ENCODE measurements around the gene ATF5. TPM values are rescaled to one million over a fixed set of nuclear protein-coding genes. Genes with fewer than 3 reads are reported as not detected.
"Not testable (repeated sequence)": the region's sequence is repeated elsewhere in the genome, so short reads cannot be mapped to it uniquely, and the experiment has no call there.

Gene ATF5
- total RNA-seq, 6 experiments from 2014 or later: 475 to 1,724 (median 619) TPM

DNA sequence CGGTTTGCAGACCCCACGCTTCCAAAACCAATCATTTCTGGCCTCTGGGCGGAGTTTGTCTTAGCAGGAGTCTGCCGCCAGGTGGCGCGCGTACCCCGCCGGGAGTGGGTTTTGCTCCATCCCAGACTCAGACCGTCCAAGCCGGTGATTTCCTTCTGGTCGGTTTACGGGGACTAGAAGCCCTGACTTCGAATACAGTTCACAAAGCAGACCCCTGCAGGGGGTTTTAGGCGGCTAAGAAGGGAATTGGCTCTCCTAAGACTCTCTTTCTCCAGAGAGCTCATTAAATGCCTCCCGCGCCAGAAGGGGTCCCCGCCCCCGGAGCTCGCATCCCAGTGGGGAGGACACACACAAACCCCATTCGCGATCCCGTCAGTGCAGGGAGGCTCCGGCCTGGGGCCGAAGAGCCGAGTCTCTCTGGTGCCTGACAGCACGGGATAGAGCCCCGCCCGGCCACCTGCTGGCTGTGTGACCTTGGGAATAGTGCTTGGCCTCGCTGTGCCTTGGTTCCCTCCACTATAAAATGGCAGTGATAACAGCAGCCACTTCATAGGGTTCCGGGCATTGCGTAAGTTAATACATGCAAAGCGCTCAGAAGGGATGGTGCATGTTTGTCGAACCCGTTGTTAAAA lies 8.9 kb downstream of the ATF5 start:
- Histone ChIP-seq H3K36me3 (peaks cover 0 to 6% (median 2%) of the 10 kb centered on the region in 4 donors), H3K27me3 (no peaks in the 10 kb centered on the region), H3K27ac (no peak overlapping the region), H3K4me1 (peaks cover 0 to 11% (median 0%) of the 10 kb centered on the region in 4 donors), H3K9me3 (no peaks in the 10 kb centered on the region), H3K4me3 (no peak overlapping the region)
- TF ChIP-seq, protein P1, sequence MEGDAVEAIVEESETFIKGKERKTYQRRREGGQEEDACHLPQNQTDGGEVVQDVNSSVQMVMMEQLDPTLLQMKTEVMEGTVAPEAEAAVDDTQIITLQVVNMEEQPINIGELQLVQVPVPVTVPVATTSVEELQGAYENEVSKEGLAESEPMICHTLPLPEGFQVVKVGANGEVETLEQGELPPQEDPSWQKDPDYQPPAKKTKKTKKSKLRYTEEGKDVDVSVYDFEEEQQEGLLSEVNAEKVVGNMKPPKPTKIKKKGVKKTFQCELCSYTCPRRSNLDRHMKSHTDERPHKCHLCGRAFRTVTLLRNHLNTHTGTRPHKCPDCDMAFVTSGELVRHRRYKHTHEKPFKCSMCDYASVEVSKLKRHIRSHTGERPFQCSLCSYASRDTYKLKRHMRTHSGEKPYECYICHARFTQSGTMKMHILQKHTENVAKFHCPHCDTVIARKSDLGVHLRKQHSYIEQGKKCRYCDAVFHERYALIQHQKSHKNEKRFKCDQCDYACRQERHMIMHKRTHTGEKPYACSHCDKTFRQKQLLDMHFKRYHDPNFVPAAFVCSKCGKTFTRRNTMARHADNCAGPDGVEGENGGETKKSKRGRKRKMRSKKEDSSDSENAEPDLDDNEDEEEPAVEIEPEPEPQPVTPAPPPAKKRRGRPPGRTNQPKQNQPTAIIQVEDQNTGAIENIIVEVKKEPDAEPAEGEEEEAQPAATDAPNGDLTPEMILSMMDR (IDR thresholded peaks at IDR 0.05): peak; percentile 94 to 97 (median 96)
- no peak for TF ChIP-seq POLR2A (IDR thresholded peaks at IDR 0.05)
- WGBS (ENCODE audit: insufficient coverage, low coverage, low lambda C conversion rate, missing lambda C conversion rate): 0% methylated on average over 9 of the region's 35 CpGs
- peak; percentile 82 to 83 (median 82) for DNase-seq
- intact Hi-C loops (cut with DNase I): no loop called here
- ATAC-seq: peak; percentile 51 to 84 (median 68)

DNA sequence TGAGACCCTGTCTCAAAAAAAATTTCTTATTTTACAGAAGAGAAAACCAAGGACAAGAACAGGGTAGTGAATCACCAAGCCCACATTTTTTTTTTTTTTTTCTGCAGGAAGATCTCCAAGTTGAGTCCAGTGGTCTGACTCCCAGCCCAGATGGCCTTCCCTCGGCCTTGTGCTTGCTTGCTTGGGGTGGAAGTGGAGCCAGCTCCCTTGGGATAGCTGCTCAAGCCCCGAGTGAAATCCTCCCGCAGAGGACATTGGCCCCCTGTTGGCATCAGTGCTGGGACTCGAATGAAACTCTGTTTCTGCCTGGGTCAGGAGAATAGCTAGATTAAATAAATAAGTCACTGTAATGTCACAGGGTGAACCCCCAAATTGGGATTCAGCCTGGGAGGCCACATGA lies 9.7 kb downstream of the ATF5 start:
- intact Hi-C loops (cut with DNase I): no loop called here
- Histone ChIP-seq H3K27me3 (no peaks in the 10 kb centered on the region), H3K27ac (no peak overlapping the region), H3K9me3 (no peaks in the 10 kb centered on the region), H3K4me1 (peaks cover 0 to 7% (median 0%) of the 10 kb centered on the region in 4 donors), H3K4me3 (no peak overlapping the region), H3K36me3 (no peaks in the 10 kb centered on the region)
- TF ChIP-seq, protein P1 (IDR thresholded peaks at IDR 0.05): no peak
- no peak for TF ChIP-seq POLR2A (IDR thresholded peaks at IDR 0.05)
- DNase-seq (no peak), ATAC-seq (no peak)
- WGBS (ENCODE audit: insufficient coverage, low coverage, low lambda C conversion rate, missing lambda C conversion rate): 73% methylated on average over 3 of the region's 4 CpGs

DNA sequence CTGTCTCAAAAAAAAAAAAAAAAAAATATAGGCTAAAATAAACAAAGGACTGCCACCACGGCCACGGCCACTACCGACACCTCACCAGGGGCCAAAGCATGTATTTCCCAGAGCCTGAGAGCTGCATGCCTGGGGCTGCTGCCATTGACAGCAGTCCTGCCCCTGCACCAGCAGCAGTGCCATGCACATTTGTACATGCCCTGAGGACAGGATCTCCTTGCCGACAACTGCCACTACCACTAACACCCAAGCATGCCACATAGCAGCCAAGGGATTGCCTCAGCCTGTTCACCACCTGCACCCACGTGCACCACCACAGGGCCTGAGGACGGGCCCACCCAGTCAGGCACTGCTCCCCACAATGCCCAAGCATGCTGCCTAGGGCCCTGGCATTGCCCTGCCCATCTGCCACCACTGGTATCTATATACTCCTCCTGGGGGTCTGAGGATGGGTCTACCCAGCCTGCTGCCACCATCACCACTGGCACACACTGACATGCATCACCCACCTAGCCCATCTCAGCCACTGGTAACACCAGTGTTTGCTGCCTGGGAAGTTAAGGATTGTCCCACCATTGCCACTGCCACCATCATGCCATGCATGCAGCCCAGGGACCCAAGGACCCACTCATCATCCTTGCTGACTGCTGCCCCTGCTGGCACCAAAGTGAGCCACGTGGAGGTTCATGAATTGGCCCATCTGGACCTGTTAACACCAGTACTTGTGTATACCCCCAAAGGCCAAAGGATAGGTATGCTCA lies 10.9 kb downstream of the ATF5 start:
- TF ChIP-seq, protein P1 (IDR thresholded peaks at IDR 0.05): no peak
- no peak for TF ChIP-seq POLR2A (IDR thresholded peaks at IDR 0.05)
- no peak overlapping the region for H3K4me3 ChIP-seq
- H3K27ac ChIP-seq: no peak overlapping the region
- 90% methylated on average over 4 of the region's 7 CpGs for WGBS (ENCODE audit: insufficient coverage, low coverage, low lambda C conversion rate, missing lambda C conversion rate)
- H3K4me1 ChIP-seq: peaks cover 0 to 7% (median 0%) of the 10 kb centered on the region in 4 donors
- no peaks in the 10 kb centered on the region for H3K36me3 ChIP-seq
- H3K27me3 ChIP-seq: no peaks in the 10 kb centered on the region
- H3K9me3 ChIP-seq: no peaks in the 10 kb centered on the region
- DNase-seq (no peak), ATAC-seq (no peak)
- intact Hi-C loops (cut with DNase I): no loop called here

DNA sequence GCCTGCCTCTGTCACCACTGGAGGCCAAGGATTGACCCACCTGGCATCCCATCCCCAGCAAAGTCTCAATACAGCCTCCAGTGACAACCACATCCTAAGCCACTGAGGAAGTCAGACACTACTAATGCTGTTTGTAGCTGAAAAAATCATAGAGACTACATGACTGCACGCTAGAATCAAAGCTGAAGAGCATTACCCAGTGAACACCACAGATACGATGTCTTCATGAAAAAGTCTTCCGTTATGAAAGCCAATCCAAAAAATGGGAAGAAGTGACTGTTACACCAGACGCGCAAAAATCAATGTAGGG lies 11.4 kb downstream of the ATF5 start:
- Histone ChIP-seq H3K27me3 (no peaks in the 10 kb centered on the region), H3K4me1 (peaks cover 0 to 7% (median 0%) of the 10 kb centered on the region in 4 donors), H3K36me3 (no peaks in the 10 kb centered on the region), H3K27ac (no peak overlapping the region), H3K4me3 (no peak overlapping the region), H3K9me3 (no peaks in the 10 kb centered on the region)
- WGBS (ENCODE audit: insufficient coverage, low coverage, low lambda C conversion rate, missing lambda C conversion rate): 78% methylated on average over 5 of the region's 5 CpGs
- ATAC-seq: no peak
- TF ChIP-seq, protein P1 (IDR thresholded peaks at IDR 0.05): no peak
- no peak for TF ChIP-seq POLR2A (IDR thresholded peaks at IDR 0.05)
- no peak for DNase-seq
- intact Hi-C loops (cut with DNase I): no loop called here

DNA sequence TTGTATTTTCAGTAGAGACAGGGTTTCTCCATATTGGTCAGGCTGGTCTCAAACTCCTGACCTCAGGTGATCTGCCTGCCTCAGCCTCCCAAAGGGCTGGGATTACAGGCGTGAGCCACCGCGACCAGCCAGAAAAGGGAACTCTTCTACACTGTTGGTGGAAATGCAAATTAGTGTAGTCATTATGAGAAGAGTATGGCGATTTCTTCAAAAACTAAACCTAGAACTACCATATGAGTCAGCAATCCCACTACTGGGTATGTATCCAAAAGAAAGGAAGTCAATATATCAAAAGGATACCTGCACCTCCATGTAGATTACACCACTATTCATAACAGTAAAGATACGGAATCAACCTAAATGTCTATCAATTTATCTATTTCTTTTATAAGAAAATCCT lies 15.6 kb downstream of the ATF5 start:
- DNase-seq; H3K36me3 ChIP-seq; H3K27ac ChIP-seq; intact Hi-C loops (cut with DNase I); H3K4me3 ChIP-seq; ATAC-seq; H3K9me3 ChIP-seq; H3K4me1 ChIP-seq; H3K27me3 ChIP-seq: not testable (repeated sequence)
- WGBS (ENCODE audit: insufficient coverage, low coverage, low lambda C conversion rate, missing lambda C conversion rate): 81% methylated on average over 5 of the region's 5 CpGs

All from right lobe of liver (tissue), 6 donors.